H9 (cell line): ENCODE results near the gene STPG1. TPM values are rescaled to one million over a fixed set of nuclear protein-coding genes. Genes with fewer than 3 reads are reported as not detected.

ENCODE experiments used
- DNase-seq: peaks from one replicate; pipeline ENCODE4 v3.0.0-alpha.2; 2017
- H2AFZ ChIP-seq: one replicate; pipeline ENCODE4 v1.6.1; 2013; ENCODE audit warnings: mild to moderate bottlenecking, low read length, control low read depth, moderate library complexity
- H2AK5ac ChIP-seq: 2 replicates; pipeline ENCODE4 v1.6.1; 2013; ENCODE audit warnings: low read length, control low read depth, mixed read lengths; ENCODE audit not compliant: insufficient read length
- H2BK120ac ChIP-seq: one replicate; pipeline ENCODE4 v1.6.1; 2013; ENCODE audit warnings: low read depth, mild to moderate bottlenecking, low read length, control low read depth, inconsistent platforms; ENCODE audit not compliant: poor library complexity, severe bottlenecking
- H2BK12ac ChIP-seq: 2 replicates; pipeline ENCODE4 v1.6.1; 2013; ENCODE audit warnings: low read length, control low read depth, mixed read lengths, low read depth; ENCODE audit not compliant: insufficient read length
- H2BK15ac ChIP-seq: 2 replicates; pipeline ENCODE4 v1.6.1; 2013; ENCODE audit warnings: low read depth, low read length, control low read depth
- H2BK20ac ChIP-seq: one replicate; pipeline ENCODE4 v1.6.1; 2013; ENCODE audit warnings: low read depth, mild to moderate bottlenecking, low read length, control low read depth, inconsistent platforms; ENCODE audit not compliant: poor library complexity, severe bottlenecking
- H2BK5ac ChIP-seq: 2 replicates; pipeline ENCODE4 v1.6.1; 2013; ENCODE audit warnings: low read length, control low read depth, mixed read lengths; ENCODE audit not compliant: insufficient read length
- H3K14ac ChIP-seq: 2 replicates; pipeline ENCODE4 v1.6.1; 2013; ENCODE audit warnings: low read length, control low read depth; ENCODE audit not compliant: insufficient read depth
- H3K18ac ChIP-seq: 2 replicates; pipeline ENCODE4 v1.6.1; 2013; ENCODE audit warnings: low read depth, mild to moderate bottlenecking, mixed read lengths, low read length, control low read depth; ENCODE audit not compliant: insufficient read length
- H3K23ac ChIP-seq: 2 replicates; pipeline ENCODE4 v1.6.1; 2013; ENCODE audit warnings: low read length, control low read depth, mixed read lengths, low read depth; ENCODE audit not compliant: insufficient read length
- H3K23me2 ChIP-seq: 2 replicates; pipeline ENCODE4 v1.6.1; 2013; ENCODE audit warnings: low read depth, mild to moderate bottlenecking, mixed read lengths, low read length, control low read depth; ENCODE audit not compliant: insufficient read length, poor library complexity, severe bottlenecking
- H3K27ac ChIP-seq: 2 replicates; pipeline ENCODE4 v1.5.1; 2013; ENCODE audit warnings: low read length, control low read depth, mixed read lengths, low read depth; ENCODE audit not compliant: insufficient read length
- H3K27me3 ChIP-seq: 2 replicates; pipeline ENCODE4 v1.6.1; 2013; ENCODE audit warnings: low read length, control low read depth, inconsistent platforms; ENCODE audit not compliant: insufficient read depth
- H3K4ac ChIP-seq: 2 replicates; pipeline ENCODE4 v1.6.1; 2013; ENCODE audit warnings: low read depth, mild to moderate bottlenecking, control low read depth, inconsistent platforms, low read length, moderate library complexity
- H3K4me1 ChIP-seq: 2 replicates; pipeline ENCODE4 v1.6.1; 2013; ENCODE audit warnings: low read length, control low read depth, inconsistent platforms; ENCODE audit not compliant: insufficient read depth
- H3K4me2 ChIP-seq: 2 replicates; pipeline ENCODE4 v1.6.1; 2013; ENCODE audit warnings: low read length, control low read depth, mixed read lengths; ENCODE audit not compliant: insufficient read length, insufficient read depth
- H3K56ac ChIP-seq: 2 replicates; pipeline ENCODE4 v1.6.1; 2013; ENCODE audit warnings: low read depth, mild to moderate bottlenecking, mixed read lengths, low read length, control low read depth; ENCODE audit not compliant: insufficient read length
- H3K79me1 ChIP-seq: 2 replicates; pipeline ENCODE4 v1.6.1; 2013; ENCODE audit warnings: low read depth, mild to moderate bottlenecking, moderate library complexity, low read length, control low read depth, inconsistent platforms; ENCODE audit not compliant: insufficient read depth, poor library complexity, severe bottlenecking
- H3K79me2 ChIP-seq: 2 replicates; pipeline ENCODE4 v1.6.1; 2013; ENCODE audit warnings: low read length, control low read depth, inconsistent platforms; ENCODE audit not compliant: insufficient read depth
- H3K9ac ChIP-seq: 2 replicates; pipeline ENCODE4 v1.6.1; 2013; ENCODE audit warnings: low read length, control low read depth, mixed read lengths; ENCODE audit not compliant: insufficient read length; ENCODE audit errors: extremely low read depth
- H3K9me3 ChIP-seq: one replicate; pipeline ENCODE4 v1.6.1; 2013; ENCODE audit warnings: low read depth, low read length, inconsistent platforms; ENCODE audit not compliant: control insufficient read depth
- H3T11ph ChIP-seq: one replicate; pipeline ENCODE4 v1.6.1; 2013; ENCODE audit warnings: mild to moderate bottlenecking, low read length, control low read depth, inconsistent platforms
- H4K20me1 ChIP-seq: one replicate; pipeline ENCODE4 v1.6.1; 2013; ENCODE audit not compliant: control insufficient read depth, insufficient read length, insufficient read depth
- H4K5ac ChIP-seq: 2 replicates; pipeline ENCODE4 v1.6.1; 2013; ENCODE audit warnings: low read depth, mild to moderate bottlenecking, mixed read lengths, low read length, control low read depth; ENCODE audit not compliant: insufficient read length
- H4K8ac ChIP-seq: replicated peaks from 2 replicates; pipeline ENCODE4 v1.6.1; 2013; ENCODE audit warnings: low read length, control low read depth, mixed read lengths, low read depth; ENCODE audit not compliant: insufficient read length
- H4K91ac ChIP-seq: 2 replicates; pipeline ENCODE4 v1.6.1; 2013; ENCODE audit warnings: low read depth, mild to moderate bottlenecking, moderate library complexity, mixed read lengths, low read length, control low read depth; ENCODE audit not compliant: insufficient read length
- H3K27ac Mint-ChIP-seq, 3 experiments: 2 replicates in 2 of 3; 3 replicates in 1 of 3; pipeline ENCODE4 v1.8.0; 2020 to 2021; ENCODE audit warnings: mixed read lengths in 3 of 3, mild to moderate bottlenecking in 1 of 3, moderate library complexity in 1 of 3
- H3K27me3 Mint-ChIP-seq: 2 replicates; pipeline ENCODE4 v1.8.0; 2021; ENCODE audit warnings: low read depth, mild to moderate bottlenecking, moderate library complexity, mixed read lengths
- H3K36me3 Mint-ChIP-seq, 3 experiments: 2 replicates in 2 of 3; 3 replicates in 1 of 3; pipeline ENCODE4 v1.8.0; 2020 to 2021; ENCODE audit warnings: low read depth in 3 of 3, mixed read lengths in 3 of 3; ENCODE audit not compliant: insufficient read depth in 1 of 3
- H3K4me1 Mint-ChIP-seq, 2 experiments: 2 replicates each; pipeline ENCODE4 v1.8.0; 2020; ENCODE audit warnings: mixed read lengths in 2 of 2
- H3K4me3 Mint-ChIP-seq, 2 experiments: 2 replicates in 1 of 2; 3 replicates in 1 of 2; pipeline ENCODE4 v1.8.0; 2020 to 2021; ENCODE audit warnings: mild to moderate bottlenecking in 2 of 2, mixed read lengths in 2 of 2, moderate library complexity in 1 of 2
- H3K9me3 Mint-ChIP-seq, 2 experiments: 2 replicates in 1 of 2; 3 replicates in 1 of 2; pipeline ENCODE4 v1.8.0; 2020; ENCODE audit warnings: mild to moderate bottlenecking in 2 of 2, mixed read lengths in 2 of 2, moderate library complexity in 1 of 2
- CTCF ChIP-seq: fragments of 200-600 bp; sonication (generic); conservative IDR thresholded peaks from 3 replicates; pipeline ENCODE4 v1.8.0; 2021; ENCODE audit warnings: antibody characterized with exemption, mild to moderate bottlenecking
- WGBS: extraction: QIAGEN DNeasy Blood & Tissue Kit; methylation state at CpG from one replicate; pipeline ENCODE4 v1.1.7; 2013; ENCODE audit warnings: missing lambda C conversion rate, low lambda C conversion rate, mixed read lengths; ENCODE audit not compliant: insufficient read length; ENCODE audit errors: extremely low coverage; 5-methylcytosine and 5-hydroxymethylcytosine counted together
- total RNA-seq: library from RNA; stranded (reverse); gene quantifications from 2 replicates; pipeline ENCODE4 v1.2.1, GENCODE V29; 2021

Gene STPG1
- total RNA-seq, 1 experiment from 2014 or later, result 8.3 TPM

- no peak overlapping the region for H2BK120ac ChIP-seq
- H3K4me3 Mint-ChIP-seq, result no peak overlapping the region
- H3K4me1 ChIP-seq, result no peaks in the 10 kb centered on the region
- no peak for DNase-seq
- H3K23ac ChIP-seq, result no peak overlapping the region
- no peaks in the 10 kb centered on the region for H3K27me3 Mint-ChIP-seq
- no peak overlapping the region for H4K8ac ChIP-seq
- H3K27me3 ChIP-seq, result no peaks in the 10 kb centered on the region
- H4K5ac ChIP-seq, result no peak overlapping the region
- no peak overlapping the region for H2BK15ac ChIP-seq
- no peaks in the 10 kb centered on the region for H3K79me2 ChIP-seq
- H3K4ac ChIP-seq, result no peak overlapping the region
- no peaks in the 10 kb centered on the region for H3K9me3 ChIP-seq
- no peak overlapping the region for H2BK12ac ChIP-seq
- H3K23me2 ChIP-seq, result no peaks in the 10 kb centered on the region
- no peak overlapping the region for H4K91ac ChIP-seq
- peaks cover 0 to 22% (median 19%) of the 10 kb centered on the region in 3 experiments; a peak in 5 of 7 replicates for H3K36me3 Mint-ChIP-seq
- peaks cover 11 to 17% of the 10 kb centered on the region in 2 experiments for H3K4me1 Mint-ChIP-seq
- no peak overlapping the region for H3K9ac ChIP-seq
- no peak overlapping the region for H3K4me2 ChIP-seq
- no peaks in the 10 kb centered on the region for H3K79me1 ChIP-seq
- no peak for TF ChIP-seq CTCF
- no peak overlapping the region for H2AK5ac ChIP-seq
- H4K20me1 ChIP-seq, result no peaks in the 10 kb centered on the region
- no peak overlapping the region for H3K14ac ChIP-seq
- no peak overlapping the region for H2BK20ac ChIP-seq
- no CpG with 5 or more reads among the region's 8 CpGs for WGBS
- H3K9me3 Mint-ChIP-seq, result no peaks in the 10 kb centered on the region
- no peak overlapping the region for H3T11ph ChIP-seq
- no peak overlapping the region for H3K56ac ChIP-seq
- H2BK5ac ChIP-seq, result no peak overlapping the region
- no peak overlapping the region for H2AFZ ChIP-seq
- peak overlapping the region in 1 of 3 experiments; percentile 14; a peak in 2 of 7 replicates for H3K27ac Mint-ChIP-seq
- H3K27ac ChIP-seq, result no peak overlapping the region
- H3K18ac ChIP-seq, result no peak overlapping the region
Observed at GRCh38 chr1:24379733-24380315, 33.8 kb downstream of the STPG1 start.
